ENCODE data around the gene IFNA21.
"Not testable (repeated sequence)": the region's sequence is repeated elsewhere in the genome, so short reads cannot be mapped to it uniquely, and the experiment has no call there.

IFNA21 gene

GRCh38 chr9:21166560-21166959, at the start of gene IFNA21:
Gene IFNA21, minus strand, starts transcription at chr9:21166660. Its CDS starts 48 bp downstream, at chr9:21166612.
- not testable (repeated sequence) for DNase-seq

GRCh38 chr9:21213411-21214326, 47.2 kb upstream of the IFNA21 start:
- not testable (repeated sequence) for DNase-seq

GRCh38 chr9:21212160-21212559, 45.7 kb upstream of the IFNA21 start:
- DNase-seq, result not testable (repeated sequence)

- not testable (repeated sequence) for DNase-seq
These were observed 44.3 kb upstream of the IFNA21 start for GRCh38 chr9:21210782-21211181.

- DNase-seq, result no peak
These were observed 43.9 kb upstream of the IFNA21 start for GRCh38 chr9:21210311-21210710.

GRCh38 chr9:21207043-21207442, 40.6 kb upstream of the IFNA21 start, which contains the start of gene IFNA10:
Gene IFNA10, minus strand, starts transcription at chr9:21207143. Its CDS starts 46 bp downstream, at chr9:21207097.
- not testable (repeated sequence) for DNase-seq

GRCh38 chr9:21205204-21205603, 38.7 kb upstream of the IFNA21 start:
- no peak for DNase-seq

- DNase-seq, result not testable (repeated sequence)
These were observed 35.6 kb upstream of the IFNA21 start, which contains the start of gene IFNA7 for GRCh38 chr9:21202105-21202504. Gene IFNA7, minus strand, starts transcription at chr9:21202205. Its CDS starts 40 bp downstream, at chr9:21202165.

- DNase-seq, result peak in 1 of 2 donors; percentile 54
These were observed 28.7 kb upstream of the IFNA21 start for GRCh38 chr9:21194867-21195776.

- DNase-seq, result not testable (repeated sequence)
These were observed 21.0 kb upstream of the IFNA21 start, which contains the start of gene IFNA4 for GRCh38 chr9:21187487-21187886. Gene IFNA4, minus strand, starts transcription at chr9:21187587. Its CDS starts 56 bp downstream, at chr9:21187531.

GRCh38 chr9:21182810-21183736, 16.6 kb upstream of the IFNA21 start:
- peak in 1 of 2 donors; percentile 61 for DNase-seq

- DNase-seq, result no peak
These were observed 8.2 kb upstream of the IFNA21 start for GRCh38 chr9:21174671-21175070.

- DNase-seq, result no peak
These were observed 5.7 kb upstream of the IFNA21 start for GRCh38 chr9:21172156-21172555.

- DNase-seq, result no peak
These were observed 4.9 kb upstream of the IFNA21 start for GRCh38 chr9:21171351-21171750.

- no peak for DNase-seq
These were observed 944 bp downstream of the IFNA21 start for GRCh38 chr9:21165516-21165915.

- DNase-seq, result peak in 1 of 2 donors; percentile 80
These were observed 6.3 kb downstream of the IFNA21 start for GRCh38 chr9:21160178-21160577.

- DNase-seq, result no peak
These were observed 11.0 kb downstream of the IFNA21 start for GRCh38 chr9:21155501-21155900.

- peak in 1 of 2 donors; percentile 44 for DNase-seq
These were observed 12.3 kb downstream of the IFNA21 start for GRCh38 chr9:21154018-21154608.

GRCh38 chr9:21153336-21154017, 13.0 kb downstream of the IFNA21 start:
- no peak for DNase-seq

GRCh38 chr9:21144603-21145002, 21.9 kb downstream of the IFNA21 start:
- peak in 1 of 2 donors; percentile 17 for DNase-seq

GRCh38 chr9:21141427-21141882, 25.0 kb downstream of the IFNA21 start, which contains the start of gene IFNW1:
Gene IFNW1, minus strand, starts transcription at chr9:21141832. Its CDS starts 262 bp downstream, at chr9:21141570.
- no peak for DNase-seq
